Osteoblast (primary cell): Measurements from ENCODE around the gene TMEM119. TPM values are rescaled to one million over a fixed set of nuclear protein-coding genes. Genes with fewer than 3 reads are reported as not detected.
"Not testable (repeated sequence)": the region's sequence is repeated elsewhere in the genome, so short reads cannot be mapped to it uniquely, and the experiment has no call there.

Experiments used
- DNase-seq: peaks from one replicate; pipeline ENCODE4 v3.0.0; 2011; ENCODE audit warnings: low spot score, mixed read lengths; ENCODE audit not compliant: insufficient read length; ENCODE audit errors: missing footprints
- H2AFZ ChIP-seq: 2 replicates; pipeline ENCODE4 v1.6.0; 2011; ENCODE audit warnings: mild to moderate bottlenecking, low read length
- H3K27ac ChIP-seq: 2 replicates; pipeline ENCODE4 v1.5.1; 2011; ENCODE audit warnings: mild to moderate bottlenecking, low read depth, low read length, moderate library complexity
- H3K27me3 ChIP-seq: 2 replicates; pipeline ENCODE4 v1.6.0; 2012; ENCODE audit warnings: mild to moderate bottlenecking, control low read depth, inconsistent platforms, low read length, moderate library complexity; ENCODE audit not compliant: insufficient read depth
- H3K36me3 ChIP-seq: 2 replicates; pipeline ENCODE4 v1.5.1; 2011; ENCODE audit warnings: mild to moderate bottlenecking, low read length, control low read depth, moderate library complexity; ENCODE audit not compliant: insufficient read depth
- H3K4me1 ChIP-seq: 2 replicates; pipeline ENCODE4 v1.5.1; 2011; ENCODE audit warnings: mild to moderate bottlenecking, low read length, control low read depth, moderate library complexity; ENCODE audit not compliant: insufficient read depth
- H3K4me2 ChIP-seq: 2 replicates; pipeline ENCODE4 v1.6.0; 2011; ENCODE audit warnings: mild to moderate bottlenecking, low read length; ENCODE audit not compliant: insufficient read depth
- H3K4me3 ChIP-seq: fragments of 200-600 bp; sonication (generic); 3 replicates; pipeline ENCODE4 v1.5.1; 2012; ENCODE audit warnings: mild to moderate bottlenecking, low read length, inconsistent platforms; ENCODE audit not compliant: insufficient read depth
- H3K79me2 ChIP-seq: 2 replicates; pipeline ENCODE4 v1.6.0; 2012; ENCODE audit warnings: mild to moderate bottlenecking, low read length, control low read depth, inconsistent platforms; ENCODE audit not compliant: insufficient read depth
- H3K9me3 ChIP-seq: 2 replicates; pipeline ENCODE4 v1.5.1; 2011; ENCODE audit warnings: low read depth, low read length, control low read depth
- H4K20me1 ChIP-seq: 2 replicates; pipeline ENCODE4 v1.6.0; 2012; ENCODE audit warnings: mild to moderate bottlenecking, low read length, control low read depth; ENCODE audit not compliant: insufficient read depth
- total RNA-seq: library from RNA; depleted of rRNA; stranded (reverse); fragments of >200 nt; gene quantifications from 2 replicates; pipeline ENCODE4 v1.2.3, GENCODE V29; 2012
- TF ChIP-seq, protein P1 (sequence below): IDR thresholded peaks from 2 replicates; pipeline ENCODE4 v1.5.1; 2011; ENCODE audit warnings: mild to moderate bottlenecking, low read depth, low read length, moderate library complexity; ENCODE audit errors: extremely low read depth

The TMEM119 gene
- total RNA-seq, 1 donor, result 359 TPM

DNA sequence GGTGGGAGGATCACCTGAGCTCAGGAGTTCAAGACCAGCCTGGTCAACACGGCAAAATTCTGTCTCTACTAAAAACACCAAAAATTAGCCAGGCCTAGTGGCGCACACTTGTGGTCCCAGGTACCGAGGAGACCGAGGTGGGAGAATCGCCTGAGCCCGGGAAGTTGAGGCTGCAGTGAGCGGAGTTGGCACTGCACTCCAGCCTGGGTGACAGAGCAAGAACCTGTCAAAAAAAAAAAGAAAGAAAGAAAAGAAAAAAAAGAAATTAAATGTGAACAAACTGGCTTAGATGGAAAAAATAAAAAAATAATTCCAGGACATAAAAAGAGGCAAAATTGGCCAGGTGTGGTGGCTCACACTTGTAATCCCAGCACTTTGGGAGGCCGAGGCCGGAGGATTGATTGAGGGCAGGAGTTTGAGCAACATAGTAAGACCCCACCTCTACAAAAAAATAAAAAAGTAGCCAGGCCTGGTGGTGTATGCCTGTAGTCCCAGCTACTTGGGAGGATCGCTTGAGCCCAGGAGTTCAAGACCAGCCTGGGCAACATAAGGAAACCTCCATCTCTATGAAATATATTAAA lies 3.5 kb downstream of the TMEM119 start:
- no peak overlapping the region for H2AFZ ChIP-seq
- H3K4me3 ChIP-seq, result no peak overlapping the region
- peaks cover 8% of the 10 kb centered on the region for H3K4me1 ChIP-seq
- no peaks in the 10 kb centered on the region for H3K9me3 ChIP-seq
- H3K36me3 ChIP-seq, result peaks cover 4% of the 10 kb centered on the region
- no peak for DNase-seq
- H3K27me3 ChIP-seq, result no peaks in the 10 kb centered on the region
- peaks cover 3% of the 10 kb centered on the region for H4K20me1 ChIP-seq
- no peak overlapping the region for H3K27ac ChIP-seq
- TF ChIP-seq, protein P1, sequence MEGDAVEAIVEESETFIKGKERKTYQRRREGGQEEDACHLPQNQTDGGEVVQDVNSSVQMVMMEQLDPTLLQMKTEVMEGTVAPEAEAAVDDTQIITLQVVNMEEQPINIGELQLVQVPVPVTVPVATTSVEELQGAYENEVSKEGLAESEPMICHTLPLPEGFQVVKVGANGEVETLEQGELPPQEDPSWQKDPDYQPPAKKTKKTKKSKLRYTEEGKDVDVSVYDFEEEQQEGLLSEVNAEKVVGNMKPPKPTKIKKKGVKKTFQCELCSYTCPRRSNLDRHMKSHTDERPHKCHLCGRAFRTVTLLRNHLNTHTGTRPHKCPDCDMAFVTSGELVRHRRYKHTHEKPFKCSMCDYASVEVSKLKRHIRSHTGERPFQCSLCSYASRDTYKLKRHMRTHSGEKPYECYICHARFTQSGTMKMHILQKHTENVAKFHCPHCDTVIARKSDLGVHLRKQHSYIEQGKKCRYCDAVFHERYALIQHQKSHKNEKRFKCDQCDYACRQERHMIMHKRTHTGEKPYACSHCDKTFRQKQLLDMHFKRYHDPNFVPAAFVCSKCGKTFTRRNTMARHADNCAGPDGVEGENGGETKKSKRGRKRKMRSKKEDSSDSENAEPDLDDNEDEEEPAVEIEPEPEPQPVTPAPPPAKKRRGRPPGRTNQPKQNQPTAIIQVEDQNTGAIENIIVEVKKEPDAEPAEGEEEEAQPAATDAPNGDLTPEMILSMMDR, result no peak
- H3K4me2 ChIP-seq, result no peak overlapping the region
- peaks cover 8% of the 10 kb centered on the region for H3K79me2 ChIP-seq

DNA sequence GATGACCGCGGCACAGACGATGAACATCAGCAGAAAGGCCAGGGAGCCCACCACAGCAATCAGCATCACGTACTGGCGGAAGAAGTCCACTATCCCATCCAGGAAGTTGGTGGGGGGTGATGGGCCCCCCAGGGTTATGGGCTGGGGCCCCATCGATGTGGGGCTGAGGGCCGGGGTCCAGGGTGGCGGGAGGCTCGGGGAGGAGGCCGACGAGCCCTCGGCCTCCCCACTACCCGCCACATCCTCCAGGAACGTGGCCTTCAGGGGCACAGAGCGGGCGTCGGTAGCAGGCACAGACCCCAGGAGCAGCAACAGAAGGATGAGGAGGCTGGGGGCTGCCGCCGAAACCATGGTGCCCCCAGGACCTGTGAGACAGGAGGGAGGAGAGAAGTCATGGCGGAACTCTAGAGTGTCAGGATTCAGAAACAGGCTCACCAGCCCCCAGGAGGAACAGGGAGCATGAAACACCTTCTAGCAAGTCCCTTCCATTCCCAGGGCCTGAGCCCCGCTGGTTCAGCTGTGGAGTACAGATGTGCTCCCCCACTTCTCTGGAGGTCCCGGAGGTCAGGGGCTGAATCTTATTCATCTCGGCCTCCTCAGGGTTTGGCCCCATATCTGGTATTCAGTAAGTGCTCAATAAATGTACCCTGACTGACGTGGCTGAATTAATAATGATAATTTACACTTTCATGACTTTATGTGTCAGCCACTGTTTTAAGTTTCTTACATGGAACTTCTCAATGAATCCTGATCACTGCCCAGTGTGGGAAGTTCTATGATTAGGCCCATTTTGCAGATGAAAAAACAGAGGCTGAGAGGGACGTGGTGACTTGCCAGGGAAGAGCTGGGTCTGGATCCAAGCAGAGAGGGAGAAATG lies 5.6 kb downstream of the TMEM119 start:
- peaks cover 6% of the 10 kb centered on the region for H3K4me1 ChIP-seq
- H3K36me3 ChIP-seq, result peaks cover 4% of the 10 kb centered on the region
- TF ChIP-seq, protein P1, result no peak
- no peak overlapping the region for H2AFZ ChIP-seq
- no peak overlapping the region for H3K4me3 ChIP-seq
- H3K4me2 ChIP-seq, result no peak overlapping the region
- no peak overlapping the region for H3K27ac ChIP-seq
- no peaks in the 10 kb centered on the region for H3K9me3 ChIP-seq
- H3K79me2 ChIP-seq, result peaks cover 8% of the 10 kb centered on the region
- peak; percentile 66 for DNase-seq
- no peaks in the 10 kb centered on the region for H3K27me3 ChIP-seq
- peaks cover 3% of the 10 kb centered on the region for H4K20me1 ChIP-seq

DNA sequence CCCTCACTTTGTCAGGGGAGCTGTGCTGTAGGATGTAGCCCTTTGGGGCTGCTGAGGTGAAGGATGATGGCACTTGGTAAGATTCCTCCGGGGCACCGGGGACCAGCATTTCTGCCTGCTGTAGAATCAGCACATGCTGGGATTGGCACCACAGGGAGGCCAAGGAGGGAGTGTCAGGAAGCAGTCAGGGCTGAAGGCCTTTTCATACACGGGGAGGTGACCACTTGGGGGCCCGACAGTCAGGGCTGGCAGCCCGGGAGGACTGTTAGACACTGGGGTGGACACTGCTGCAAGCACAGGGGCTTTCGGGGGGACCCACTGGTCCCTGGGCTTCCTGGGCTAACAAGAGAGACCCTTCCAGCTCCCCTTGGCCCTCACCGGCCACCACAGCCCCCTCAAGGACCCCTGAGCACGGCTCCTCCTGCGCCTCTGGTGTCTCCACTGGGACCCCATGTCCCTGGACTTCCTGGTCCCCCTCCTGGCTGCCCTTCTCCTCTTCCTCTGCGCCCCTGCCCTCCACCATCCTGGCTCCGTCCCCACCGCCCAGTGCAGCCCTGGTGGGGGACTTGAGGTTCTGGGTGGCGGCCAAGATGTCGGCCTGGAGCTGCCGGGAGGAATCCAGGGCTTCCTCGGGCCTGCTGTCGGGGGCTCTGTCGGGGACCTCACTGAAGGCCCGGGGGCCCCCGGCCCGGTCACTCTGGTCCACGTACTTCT lies 6.5 kb downstream of the TMEM119 start:
- H3K4me2 ChIP-seq, result no peak overlapping the region
- H3K27me3 ChIP-seq, result no peaks in the 10 kb centered on the region
- TF ChIP-seq, protein P1, result no peak
- peak; percentile 42 for DNase-seq
- H3K27ac ChIP-seq, result no peak overlapping the region
- H3K36me3 ChIP-seq, result peaks cover 4% of the 10 kb centered on the region
- no peaks in the 10 kb centered on the region for H3K4me1 ChIP-seq
- H4K20me1 ChIP-seq, result peaks cover 3% of the 10 kb centered on the region
- no peak overlapping the region for H3K4me3 ChIP-seq
- no peak overlapping the region for H2AFZ ChIP-seq
- no peaks in the 10 kb centered on the region for H3K9me3 ChIP-seq
- peaks cover 4% of the 10 kb centered on the region for H3K79me2 ChIP-seq

DNA sequence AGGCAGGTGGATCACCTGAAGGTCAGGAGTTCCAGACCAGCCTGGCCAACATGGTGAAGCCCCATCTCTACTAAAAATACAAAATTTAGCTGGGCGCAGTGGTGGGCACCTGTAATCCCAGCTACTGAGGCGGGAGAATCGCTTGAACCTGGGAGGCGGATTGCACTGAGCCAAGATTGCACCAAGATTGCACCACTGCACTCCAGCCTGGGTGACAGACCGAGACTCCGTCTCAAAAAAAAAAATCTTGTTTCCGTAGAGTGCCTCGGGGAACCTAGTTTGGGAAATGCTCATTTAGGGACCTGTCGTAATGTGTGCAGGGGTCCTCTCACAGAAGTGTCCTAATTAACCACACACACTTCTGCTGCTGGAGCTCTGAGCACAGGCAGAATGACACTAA lies 7.4 kb downstream of the TMEM119 start:
- not testable (repeated sequence) for H3K36me3 ChIP-seq, H3K4me2 ChIP-seq, H3K4me1 ChIP-seq, H3K27me3 ChIP-seq, DNase-seq, H3K79me2 ChIP-seq, H4K20me1 ChIP-seq, H2AFZ ChIP-seq, H3K27ac ChIP-seq, H3K4me3 ChIP-seq, H3K9me3 ChIP-seq
